GM12878 (cell line): ENCODE measurements around the gene CREBZF. TPM values are rescaled to one million over a fixed set of nuclear protein-coding genes. Genes with fewer than 3 reads are reported as not detected.

Source experiments
- BCL11A ChIP-seq: IDR thresholded peaks from 2 replicates; pipeline ENCODE4 v1.6.1; 2011; ENCODE audit warnings: low read depth, low read length
- BMI1 ChIP-seq: fragments of 450-650 bp; IDR thresholded peaks from 2 replicates; pipeline ENCODE4 v1.6.1; 2016; ENCODE audit warnings: mild to moderate bottlenecking, moderate library complexity, borderline replicate concordance
- FOXM1 ChIP-seq: IDR thresholded peaks from 2 replicates; pipeline ENCODE4 v1.6.1; 2012; ENCODE audit warnings: low read depth, mild to moderate bottlenecking, inconsistent platforms, low read length, moderate library complexity
- GATAD2B ChIP-seq: fragments of 450-650 bp; conservative IDR thresholded peaks from 2 replicates; pipeline ENCODE4 v1.6.1; 2017; ENCODE audit warnings: low read depth, mild to moderate bottlenecking, moderate library complexity
- JUND ChIP-seq: IDR thresholded peaks from 2 replicates; pipeline ENCODE4 v1.6.1; 2012; ENCODE audit warnings: low read depth, mild to moderate bottlenecking, low read length, improper control_type of control experiment, moderate library complexity
- MTA2 ChIP-seq: fragments of 450-650 bp; IDR thresholded peaks from 2 replicates; pipeline ENCODE4 v1.6.1; 2016; ENCODE audit warnings: low read depth, mild to moderate bottlenecking, moderate library complexity
- MYC ChIP-seq: IDR thresholded peaks from 2 replicates; pipeline ENCODE4 v1.6.1; 2011; ENCODE audit warnings: mild to moderate bottlenecking, low read length, moderate library complexity, inconsistent platforms; ENCODE audit not compliant: insufficient read depth, insufficient replicate concordance, insufficient read length, severe bottlenecking
- NBN ChIP-seq: fragments of 450-650 bp; IDR thresholded peaks from 2 replicates; pipeline ENCODE4 v1.6.1; 2016
- NFXL1 ChIP-seq: fragments of 450-650 bp; IDR thresholded peaks from 2 replicates; pipeline ENCODE4 v1.6.1; 2017; ENCODE audit warnings: antibody characterized with exemption, mild to moderate bottlenecking, borderline replicate concordance
- NR2F1 ChIP-seq: fragments of 450-650 bp; conservative IDR thresholded peaks from 2 replicates; pipeline ENCODE4 v1.6.1; 2017; ENCODE audit warnings: mild to moderate bottlenecking
- POLR2AphosphoS5 ChIP-seq: IDR thresholded peaks from 2 replicates; pipeline ENCODE4 v1.6.1; 2011; ENCODE audit warnings: mild to moderate bottlenecking, low read length, inconsistent platforms
- POU2F2 ChIP-seq: IDR thresholded peaks from 3 replicates; pipeline ENCODE4 v1.6.1; 2011; ENCODE audit warnings: low read depth, mild to moderate bottlenecking, low read length, borderline replicate concordance
- RAD21 ChIP-seq: IDR thresholded peaks from 2 replicates; pipeline ENCODE4 v1.6.1; 2011; ENCODE audit warnings: mild to moderate bottlenecking, low read depth, low read length, moderate library complexity; ENCODE audit not compliant: insufficient read depth
- RFX5 ChIP-seq: IDR thresholded peaks from 2 replicates; pipeline ENCODE4 v1.6.1; 2011; ENCODE audit warnings: low read depth, low read length, improper control_type of control experiment
- SP1 ChIP-seq: IDR thresholded peaks from one replicate; pipeline ENCODE4 v1.6.1; 2011; ENCODE audit warnings: low read depth, low read length
- WRNIP1 ChIP-seq: IDR thresholded peaks from 2 replicates; pipeline ENCODE4 v1.6.1; 2011; ENCODE audit warnings: low read depth, low read length, improper control_type of control experiment, borderline replicate concordance
- polyA plus RNA-seq, 11 experiments: library from polyadenylated mRNA; depleted of rRNA in 4 of 11; unstranded in 6 of 11; stranded (reverse) in 5 of 11; fragments of >200 nt; fragmentation: Nextera tagmentation in 4 of 11; fragmentation: Illumina TruSeq in 1 of 11; extraction: Ambion mirVana in 4 of 11; extraction: Trizol in 1 of 11; gene quantifications; 1 replicate in 1 of 11; 2 replicates in 10 of 11; pipeline versions ENCODE4 v1.2.1 to v1.2.3, GENCODE V29; 2011 to 2016; ENCODE audit warnings: inconsistent platforms in 2 of 11, missing spikeins in 2 of 11, low read depth in 1 of 11
- total RNA-seq, 4 experiments: library from RNA; depleted of rRNA in 3 of 4; stranded (reverse); fragments of >200 nt in 3 of 4; fragmentation: Illumina TruSeq in 1 of 4; extraction: Trizol in 1 of 4; gene quantifications; 2 replicates each; pipeline versions ENCODE4 v1.2.1 to v1.2.3, GENCODE V29; 2013 to 2021
- TF ChIP-seq, protein P1 (sequence below): IDR thresholded peaks from 2 replicates; pipeline ENCODE4 v1.6.1; 2011; ENCODE audit warnings: mild to moderate bottlenecking, low read depth, low read length, moderate library complexity; ENCODE audit not compliant: insufficient replicate concordance
- TF ChIP-seq, protein P2 (sequence below): fragments of 450-650 bp; IDR thresholded peaks from 2 replicates; pipeline ENCODE4 v1.6.1; 2016; ENCODE audit warnings: mild to moderate bottlenecking
- TF ChIP-seq, protein P3 (sequence below): fragments of 450-650 bp; IDR thresholded peaks from 2 replicates; pipeline ENCODE4 v1.6.1; 2017; ENCODE audit warnings: mild to moderate bottlenecking, moderate library complexity
- TF ChIP-seq, protein P4 (sequence below): fragments of 450-650 bp; IDR thresholded peaks from 2 replicates; pipeline ENCODE4 v1.6.1; 2017; ENCODE audit warnings: antibody characterized with exemption, mild to moderate bottlenecking, moderate library complexity

The CREBZF gene
- total and polyA plus RNA-seq, 10 of the 15 experiments (the other 5 are each of a cell fraction or from before 2014, with no cell fraction given) = 11.1 to 51.2 (median 34.1) TPM

DNA sequence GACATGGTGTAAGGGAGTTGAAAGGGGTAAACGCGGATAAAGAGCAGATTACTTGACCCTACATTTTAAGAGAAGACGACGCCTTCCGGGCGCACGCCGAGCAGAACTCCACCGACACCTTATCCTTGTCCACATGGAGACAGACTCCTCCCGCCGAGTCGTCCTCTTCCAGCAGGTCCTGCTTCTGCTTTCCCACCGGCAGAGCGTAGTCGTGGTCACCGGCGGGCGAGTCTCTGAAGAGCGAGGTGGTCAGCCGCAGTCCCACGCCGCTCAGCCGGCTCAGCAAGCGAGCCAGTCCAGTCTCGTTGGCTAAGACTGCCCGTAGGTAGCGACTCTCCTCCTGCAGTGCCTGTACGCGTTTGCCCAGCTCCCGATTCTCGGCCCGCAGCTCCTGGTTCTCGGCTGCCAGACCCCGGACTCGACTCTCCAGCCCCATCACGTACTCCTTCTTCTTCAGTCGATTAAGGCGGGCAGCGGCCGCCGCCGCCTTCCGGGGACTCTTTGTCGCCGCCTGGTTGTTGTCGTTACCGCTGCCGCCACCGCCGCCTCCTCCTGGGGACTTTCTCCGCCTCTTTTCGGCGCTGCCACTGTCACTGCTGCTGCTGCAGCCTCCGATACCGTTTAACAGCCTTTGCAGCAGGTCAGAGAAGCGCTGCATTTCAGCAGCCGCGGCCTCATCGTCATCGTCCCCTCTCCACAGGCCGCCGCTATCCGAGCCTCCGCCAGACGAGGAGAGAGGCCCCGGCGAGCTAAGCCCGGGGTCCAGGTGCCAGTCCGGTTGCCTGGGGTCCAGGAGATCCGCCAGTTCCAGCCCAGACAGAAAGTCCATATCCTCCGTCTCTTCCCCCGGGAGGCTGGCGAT, 945 bp downstream of the CREBZF start (continued):
- TF ChIP-seq SP1 (no peak), MTA2 (no peak), FOXM1 (no peak), WRNIP1 (no peak; the same call in 1 of the 2 replicates), GATAD2B (no peak), RFX5 (no peak), NR2F1 (no peak), BMI1 (no peak), NBN (peak; percentile 22; the same call in 1 of the 2 replicates), BCL11A (no peak), RAD21 (no peak), MYC (no peak), NFXL1 (no peak), POU2F2 (no peak; the same call in 2 of the 3 replicates), JUND (no peak), POLR2AphosphoS5 (peak; percentile 21)
- TF ChIP-seq, protein P1, sequence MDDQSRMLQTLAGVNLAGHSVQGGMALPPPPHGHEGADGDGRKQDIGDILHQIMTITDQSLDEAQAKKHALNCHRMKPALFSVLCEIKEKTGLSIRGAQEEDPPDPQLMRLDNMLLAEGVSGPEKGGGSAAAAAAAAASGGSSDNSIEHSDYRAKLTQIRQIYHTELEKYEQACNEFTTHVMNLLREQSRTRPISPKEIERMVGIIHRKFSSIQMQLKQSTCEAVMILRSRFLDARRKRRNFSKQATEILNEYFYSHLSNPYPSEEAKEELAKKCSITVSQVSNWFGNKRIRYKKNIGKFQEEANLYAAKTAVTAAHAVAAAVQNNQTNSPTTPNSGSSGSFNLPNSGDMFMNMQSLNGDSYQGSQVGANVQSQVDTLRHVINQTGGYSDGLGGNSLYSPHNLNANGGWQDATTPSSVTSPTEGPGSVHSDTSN = peak; percentile 11
- TF ChIP-seq, protein P2, sequence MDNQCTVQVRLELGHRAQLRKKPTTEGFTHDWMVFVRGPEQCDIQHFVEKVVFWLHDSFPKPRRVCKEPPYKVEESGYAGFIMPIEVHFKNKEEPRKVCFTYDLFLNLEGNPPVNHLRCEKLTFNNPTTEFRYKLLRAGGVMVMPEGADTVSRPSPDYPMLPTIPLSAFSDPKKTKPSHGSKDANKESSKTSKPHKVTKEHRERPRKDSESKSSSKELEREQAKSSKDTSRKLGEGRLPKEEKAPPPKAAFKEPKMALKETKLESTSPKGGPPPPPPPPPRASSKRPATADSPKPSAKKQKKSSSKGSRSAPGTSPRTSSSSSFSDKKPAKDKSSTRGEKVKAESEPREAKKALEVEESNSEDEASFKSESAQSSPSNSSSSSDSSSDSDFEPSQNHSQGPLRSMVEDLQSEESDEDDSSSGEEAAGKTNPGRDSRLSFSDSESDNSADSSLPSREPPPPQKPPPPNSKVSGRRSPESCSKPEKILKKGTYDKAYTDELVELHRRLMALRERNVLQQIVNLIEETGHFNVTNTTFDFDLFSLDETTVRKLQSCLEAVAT = peak; percentile 75
- TF ChIP-seq, protein P3, sequence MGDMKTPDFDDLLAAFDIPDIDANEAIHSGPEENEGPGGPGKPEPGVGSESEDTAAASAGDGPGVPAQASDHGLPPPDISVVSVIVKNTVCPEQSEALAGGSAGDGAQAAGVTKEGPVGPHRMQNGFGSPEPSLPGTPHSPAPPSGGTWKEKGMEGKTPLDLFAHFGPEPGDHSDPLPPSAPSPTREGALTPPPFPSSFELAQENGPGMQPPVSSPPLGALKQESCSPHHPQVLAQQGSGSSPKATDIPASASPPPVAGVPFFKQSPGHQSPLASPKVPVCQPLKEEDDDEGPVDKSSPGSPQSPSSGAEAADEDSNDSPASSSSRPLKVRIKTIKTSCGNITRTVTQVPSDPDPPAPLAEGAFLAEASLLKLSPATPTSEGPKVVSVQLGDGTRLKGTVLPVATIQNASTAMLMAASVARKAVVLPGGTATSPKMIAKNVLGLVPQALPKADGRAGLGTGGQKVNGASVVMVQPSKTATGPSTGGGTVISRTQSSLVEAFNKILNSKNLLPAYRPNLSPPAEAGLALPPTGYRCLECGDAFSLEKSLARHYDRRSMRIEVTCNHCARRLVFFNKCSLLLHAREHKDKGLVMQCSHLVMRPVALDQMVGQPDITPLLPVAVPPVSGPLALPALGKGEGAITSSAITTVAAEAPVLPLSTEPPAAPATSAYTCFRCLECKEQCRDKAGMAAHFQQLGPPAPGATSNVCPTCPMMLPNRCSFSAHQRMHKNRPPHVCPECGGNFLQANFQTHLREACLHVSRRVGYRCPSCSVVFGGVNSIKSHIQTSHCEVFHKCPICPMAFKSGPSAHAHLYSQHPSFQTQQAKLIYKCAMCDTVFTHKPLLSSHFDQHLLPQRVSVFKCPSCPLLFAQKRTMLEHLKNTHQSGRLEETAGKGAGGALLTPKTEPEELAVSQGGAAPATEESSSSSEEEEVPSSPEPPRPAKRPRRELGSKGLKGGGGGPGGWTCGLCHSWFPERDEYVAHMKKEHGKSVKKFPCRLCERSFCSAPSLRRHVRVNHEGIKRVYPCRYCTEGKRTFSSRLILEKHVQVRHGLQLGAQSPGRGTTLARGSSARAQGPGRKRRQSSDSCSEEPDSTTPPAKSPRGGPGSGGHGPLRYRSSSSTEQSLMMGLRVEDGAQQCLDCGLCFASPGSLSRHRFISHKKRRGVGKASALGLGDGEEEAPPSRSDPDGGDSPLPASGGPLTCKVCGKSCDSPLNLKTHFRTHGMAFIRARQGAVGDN = no peak
- TF ChIP-seq, protein P4, sequence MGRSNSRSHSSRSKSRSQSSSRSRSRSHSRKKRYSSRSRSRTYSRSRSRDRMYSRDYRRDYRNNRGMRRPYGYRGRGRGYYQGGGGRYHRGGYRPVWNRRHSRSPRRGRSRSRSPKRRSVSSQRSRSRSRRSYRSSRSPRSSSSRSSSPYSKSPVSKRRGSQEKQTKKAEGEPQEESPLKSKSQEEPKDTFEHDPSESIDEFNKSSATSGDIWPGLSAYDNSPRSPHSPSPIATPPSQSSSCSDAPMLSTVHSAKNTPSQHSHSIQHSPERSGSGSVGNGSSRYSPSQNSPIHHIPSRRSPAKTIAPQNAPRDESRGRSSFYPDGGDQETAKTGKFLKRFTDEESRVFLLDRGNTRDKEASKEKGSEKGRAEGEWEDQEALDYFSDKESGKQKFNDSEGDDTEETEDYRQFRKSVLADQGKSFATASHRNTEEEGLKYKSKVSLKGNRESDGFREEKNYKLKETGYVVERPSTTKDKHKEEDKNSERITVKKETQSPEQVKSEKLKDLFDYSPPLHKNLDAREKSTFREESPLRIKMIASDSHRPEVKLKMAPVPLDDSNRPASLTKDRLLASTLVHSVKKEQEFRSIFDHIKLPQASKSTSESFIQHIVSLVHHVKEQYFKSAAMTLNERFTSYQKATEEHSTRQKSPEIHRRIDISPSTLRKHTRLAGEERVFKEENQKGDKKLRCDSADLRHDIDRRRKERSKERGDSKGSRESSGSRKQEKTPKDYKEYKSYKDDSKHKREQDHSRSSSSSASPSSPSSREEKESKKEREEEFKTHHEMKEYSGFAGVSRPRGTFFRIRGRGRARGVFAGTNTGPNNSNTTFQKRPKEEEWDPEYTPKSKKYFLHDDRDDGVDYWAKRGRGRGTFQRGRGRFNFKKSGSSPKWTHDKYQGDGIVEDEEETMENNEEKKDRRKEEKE = no peak
